ENCODE data around the gene IZUMO4. TPM values are rescaled to one million over a fixed set of nuclear protein-coding genes. Genes with fewer than 3 reads are reported as not detected.

Gene IZUMO4
- total RNA-seq, 1 donor from 2014 or later: 10.6 TPM

DNA sequence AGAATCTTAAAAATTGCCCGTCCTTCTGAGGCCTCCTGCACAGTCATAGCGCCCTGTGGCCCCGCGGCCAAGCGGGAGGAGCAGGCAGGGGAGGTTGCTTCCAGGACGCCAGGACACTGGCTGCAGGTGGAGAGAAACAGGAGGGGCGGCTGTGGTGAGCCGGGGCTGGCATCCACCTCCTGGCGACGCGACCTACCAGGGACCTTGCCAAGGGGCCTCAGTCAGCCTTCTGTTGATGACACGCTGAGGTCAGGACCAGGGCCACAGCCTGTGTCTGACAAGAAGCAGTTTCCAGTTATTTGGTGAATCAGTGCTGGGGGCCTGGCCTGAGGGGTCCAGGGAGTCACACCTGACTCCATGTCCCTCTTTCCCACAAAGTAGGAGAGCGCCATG lies 32.3 kb upstream of the IZUMO4 start:
- TF ChIP-seq, protein P1, sequence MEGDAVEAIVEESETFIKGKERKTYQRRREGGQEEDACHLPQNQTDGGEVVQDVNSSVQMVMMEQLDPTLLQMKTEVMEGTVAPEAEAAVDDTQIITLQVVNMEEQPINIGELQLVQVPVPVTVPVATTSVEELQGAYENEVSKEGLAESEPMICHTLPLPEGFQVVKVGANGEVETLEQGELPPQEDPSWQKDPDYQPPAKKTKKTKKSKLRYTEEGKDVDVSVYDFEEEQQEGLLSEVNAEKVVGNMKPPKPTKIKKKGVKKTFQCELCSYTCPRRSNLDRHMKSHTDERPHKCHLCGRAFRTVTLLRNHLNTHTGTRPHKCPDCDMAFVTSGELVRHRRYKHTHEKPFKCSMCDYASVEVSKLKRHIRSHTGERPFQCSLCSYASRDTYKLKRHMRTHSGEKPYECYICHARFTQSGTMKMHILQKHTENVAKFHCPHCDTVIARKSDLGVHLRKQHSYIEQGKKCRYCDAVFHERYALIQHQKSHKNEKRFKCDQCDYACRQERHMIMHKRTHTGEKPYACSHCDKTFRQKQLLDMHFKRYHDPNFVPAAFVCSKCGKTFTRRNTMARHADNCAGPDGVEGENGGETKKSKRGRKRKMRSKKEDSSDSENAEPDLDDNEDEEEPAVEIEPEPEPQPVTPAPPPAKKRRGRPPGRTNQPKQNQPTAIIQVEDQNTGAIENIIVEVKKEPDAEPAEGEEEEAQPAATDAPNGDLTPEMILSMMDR (IDR thresholded peaks at IDR 0.05; ENCODE audit: partially characterized antibody, unreplicated experiment): no peak
- Mint-ChIP-seq H3K36me3 (ENCODE audit: unreplicated experiment) (no peaks in the 10 kb centered on the region), H3K4me1 (ENCODE audit: low read depth, unreplicated experiment) (peaks cover 11% of the 10 kb centered on the region), H3K4me3 (ENCODE audit: unreplicated experiment) (no peak overlapping the region), H3K27me3 (ENCODE audit: unreplicated experiment) (peaks cover 13% of the 10 kb centered on the region), H3K9me3 (ENCODE audit: unreplicated experiment) (peaks cover 9% of the 10 kb centered on the region), H3K27ac (ENCODE audit: unreplicated experiment) (peak overlapping the region; percentile 91)
- DNase-seq: no peak

DNA sequence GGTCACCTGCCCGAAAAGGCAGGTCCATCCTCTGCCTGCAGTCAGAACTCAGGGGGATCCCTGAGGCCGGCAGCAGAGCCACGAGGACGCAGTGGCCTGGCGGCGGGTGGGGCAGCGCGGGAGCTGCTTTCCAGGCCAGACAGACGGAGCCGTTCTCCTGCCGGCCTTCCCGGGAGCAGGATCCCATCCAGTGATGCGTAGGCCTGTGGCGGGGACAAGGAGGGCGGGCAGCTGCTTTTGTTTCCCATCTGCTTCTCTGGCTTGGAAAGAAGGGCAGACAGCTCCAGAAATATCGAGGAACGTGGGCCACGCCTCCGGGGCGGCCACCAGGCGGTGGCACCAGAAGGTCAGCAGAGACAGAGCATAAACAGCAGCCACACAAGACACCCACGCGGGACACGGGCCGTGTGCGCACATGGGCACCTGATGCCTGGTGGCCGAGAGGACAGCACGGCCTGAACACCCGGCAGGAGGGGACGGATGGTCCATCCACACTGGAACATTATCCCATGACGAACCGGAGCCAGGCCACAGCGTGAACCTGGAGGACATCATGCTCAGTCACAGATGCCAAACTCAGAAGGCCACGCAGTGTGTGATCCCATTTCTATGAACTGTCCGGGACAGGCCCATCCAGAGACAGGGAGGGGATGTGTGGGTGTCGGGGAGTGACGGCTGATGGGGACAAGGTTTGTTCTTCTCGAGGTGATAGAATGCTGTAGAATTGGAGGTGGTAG lies 31.8 kb upstream of the IZUMO4 start:
- no peak overlapping the region for H3K4me3 Mint-ChIP-seq (ENCODE audit: unreplicated experiment)
- H3K27me3 Mint-ChIP-seq (ENCODE audit: unreplicated experiment): peaks cover 15% of the 10 kb centered on the region
- peak; percentile 56 for DNase-seq
- peaks cover 10% of the 10 kb centered on the region for H3K4me1 Mint-ChIP-seq (ENCODE audit: low read depth, unreplicated experiment)
- H3K27ac Mint-ChIP-seq (ENCODE audit: unreplicated experiment): peak overlapping the region; percentile 91
- no peaks in the 10 kb centered on the region for H3K36me3 Mint-ChIP-seq (ENCODE audit: unreplicated experiment)
- H3K9me3 Mint-ChIP-seq (ENCODE audit: unreplicated experiment): peaks cover 12% of the 10 kb centered on the region
- TF ChIP-seq, protein P1 (IDR thresholded peaks at IDR 0.05; ENCODE audit: partially characterized antibody, unreplicated experiment): no peak

DNA sequence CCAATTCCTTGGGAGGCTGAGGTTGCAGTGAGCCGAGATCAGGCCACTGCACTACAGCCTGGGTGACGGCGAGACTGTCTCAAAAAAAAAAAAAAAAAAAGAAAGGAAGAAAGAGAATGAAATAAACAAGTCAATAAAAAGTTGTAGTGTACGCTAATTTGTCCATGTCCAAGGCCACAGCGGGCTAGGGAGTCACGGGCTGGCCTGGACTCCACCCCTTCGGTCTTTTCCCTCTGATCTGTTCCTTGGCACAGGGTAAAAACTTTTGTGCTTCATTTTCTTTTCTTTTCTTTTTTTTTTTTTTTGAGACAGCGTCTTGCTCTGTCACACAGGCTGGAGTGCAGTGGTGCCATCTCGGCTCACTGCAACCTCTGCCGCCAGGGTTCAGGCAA lies 26.3 kb upstream of the IZUMO4 start:
- no peaks in the 10 kb centered on the region for H3K4me1 Mint-ChIP-seq (ENCODE audit: low read depth, unreplicated experiment)
- H3K36me3 Mint-ChIP-seq (ENCODE audit: unreplicated experiment): peaks cover 4% of the 10 kb centered on the region
- no peak for DNase-seq
- no peak overlapping the region for H3K4me3 Mint-ChIP-seq (ENCODE audit: unreplicated experiment)
- TF ChIP-seq, protein P1 (IDR thresholded peaks at IDR 0.05; ENCODE audit: partially characterized antibody, unreplicated experiment): no peak
- H3K27ac Mint-ChIP-seq (ENCODE audit: unreplicated experiment): no peak overlapping the region
- peaks cover 4% of the 10 kb centered on the region for H3K27me3 Mint-ChIP-seq (ENCODE audit: unreplicated experiment)
- H3K9me3 Mint-ChIP-seq (ENCODE audit: unreplicated experiment): peaks cover 7% of the 10 kb centered on the region

DNA sequence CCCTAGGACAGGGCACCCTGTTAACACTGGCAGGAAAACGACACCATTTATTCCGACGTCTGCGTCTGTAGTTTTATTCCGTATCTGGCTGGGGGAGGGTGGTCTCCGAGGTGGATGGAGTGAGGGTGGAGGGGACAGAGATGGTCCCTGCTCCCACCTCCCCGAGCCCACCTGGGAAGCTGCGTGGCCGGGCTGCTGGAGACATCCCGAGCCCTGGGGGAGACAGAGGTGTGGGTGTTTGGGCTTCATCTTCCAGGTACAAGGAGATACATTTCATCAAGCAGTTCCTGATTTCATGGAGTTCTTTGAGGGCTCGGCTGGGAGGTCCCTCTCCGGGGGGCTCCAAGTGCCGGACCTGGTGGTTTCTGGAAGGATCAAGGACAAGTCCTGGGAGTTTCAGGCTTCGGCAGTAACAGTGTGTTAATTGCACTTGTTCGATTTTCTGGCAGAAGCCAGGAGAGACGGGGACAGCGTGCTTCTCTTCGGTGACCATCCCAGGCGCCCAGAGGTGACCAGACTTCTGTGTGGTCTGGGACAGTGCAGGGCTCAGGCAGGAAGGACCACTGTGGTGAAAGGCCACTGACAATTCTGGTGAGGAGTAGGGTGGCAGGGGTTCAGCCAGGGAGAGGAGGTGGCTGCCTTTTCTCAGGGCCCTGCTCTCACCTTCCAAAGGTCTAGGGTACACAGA lies 25.6 kb upstream of the IZUMO4 start:
- Mint-ChIP-seq H3K27me3 (ENCODE audit: unreplicated experiment) (peaks cover 4% of the 10 kb centered on the region), H3K36me3 (ENCODE audit: unreplicated experiment) (peaks cover 4% of the 10 kb centered on the region), H3K9me3 (ENCODE audit: unreplicated experiment) (peaks cover 7% of the 10 kb centered on the region), H3K4me1 (ENCODE audit: low read depth, unreplicated experiment) (no peaks in the 10 kb centered on the region), H3K4me3 (ENCODE audit: unreplicated experiment) (no peak overlapping the region), H3K27ac (ENCODE audit: unreplicated experiment) (no peak overlapping the region)
- DNase-seq: no peak
- TF ChIP-seq, protein P1 (IDR thresholded peaks at IDR 0.05; ENCODE audit: partially characterized antibody, unreplicated experiment): no peak

Measured in glutamatergic neuron (in vitro differentiated cells).